ENCODE measurements around the gene SEMA3B.
"Not testable (repeated sequence)": the region's sequence is repeated elsewhere in the genome, so short reads cannot be mapped to it uniquely, and the experiment has no call there.

Gene SEMA3B

GRCh38 chr3:50260027-50260941, 8.7 kb upstream of the SEMA3B start:
- DNase-seq = peak; percentile 86

GRCh38 chr3:50260942-50261441, 8.0 kb upstream of the SEMA3B start:
- DNase-seq = no peak

DNA sequence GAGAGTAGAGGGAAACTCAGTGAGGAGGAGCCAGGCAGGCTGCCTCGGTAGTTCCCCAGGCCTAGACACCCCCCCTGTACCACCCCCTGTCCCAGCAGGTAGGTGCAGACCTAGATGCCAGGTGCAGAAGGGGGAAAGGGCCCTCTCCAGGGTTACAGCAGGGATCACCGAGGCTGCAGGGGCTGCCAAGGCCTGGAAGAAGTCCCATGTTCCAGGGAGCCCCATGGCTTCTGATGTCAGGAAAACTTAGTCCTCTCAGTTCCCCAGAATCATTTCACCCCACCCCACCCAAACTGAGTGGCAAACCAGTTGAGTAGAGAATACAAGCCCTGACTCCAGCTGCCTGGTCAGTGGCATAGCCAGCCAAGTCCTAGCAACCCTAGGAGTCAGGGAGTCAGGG, 7.4 kb upstream of the SEMA3B start:
- no peak for DNase-seq

DNA sequence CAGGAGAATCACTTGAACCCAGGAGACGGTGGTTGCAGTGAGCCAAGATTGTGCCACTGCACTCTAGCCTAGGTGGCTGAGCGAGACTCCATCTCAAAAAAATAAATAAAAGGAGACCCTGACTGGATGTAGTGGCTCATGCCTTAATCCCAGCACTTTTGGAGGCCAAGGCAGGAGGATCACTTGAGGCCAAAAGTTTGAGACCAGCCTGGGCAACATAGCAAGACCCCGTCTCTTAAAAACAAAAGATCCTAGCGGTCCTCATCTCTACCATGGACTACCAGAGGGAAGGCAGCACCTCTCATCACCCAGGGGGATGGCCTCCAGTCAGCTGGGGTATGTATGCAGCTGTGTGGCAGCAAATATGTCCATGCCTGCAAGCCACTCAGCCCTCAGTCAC, 6.7 kb upstream of the SEMA3B start:
- not testable (repeated sequence) for DNase-seq

- DNase-seq = no peak
Observed at GRCh38 chr3:50262778-50263177, 6.2 kb upstream of the SEMA3B start.

- DNase-seq = no peak
Observed at GRCh38 chr3:50263478-50264382, 5.2 kb upstream of the SEMA3B start.

DNA sequence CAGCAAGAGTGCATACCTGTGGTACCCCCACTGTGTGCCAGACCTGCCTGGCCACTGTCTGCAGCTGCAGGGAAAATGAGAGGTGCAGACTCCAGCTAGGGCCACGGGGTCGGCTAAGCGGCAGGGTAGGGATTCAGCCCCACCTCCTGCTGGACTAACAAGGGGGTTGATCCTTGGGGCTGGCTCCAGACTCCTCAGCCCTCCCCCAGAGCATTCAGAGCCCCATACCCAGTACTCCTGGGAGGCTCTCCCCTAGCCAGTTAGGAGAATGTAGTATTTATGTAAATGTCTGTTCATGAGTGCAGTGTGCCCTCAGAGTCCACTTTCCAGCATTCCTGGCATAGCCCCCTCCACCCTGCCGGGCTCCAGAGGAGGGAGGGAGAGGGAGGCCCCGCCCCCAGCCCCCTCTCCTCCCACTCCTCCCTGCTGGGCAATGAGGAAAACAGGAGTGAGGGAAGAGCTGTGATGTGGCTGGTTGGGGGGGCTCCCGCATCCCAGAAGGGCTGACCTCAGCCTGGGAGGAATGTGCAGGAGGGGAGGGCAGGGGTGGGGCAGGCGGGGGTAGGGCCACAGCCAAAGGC, 4.5 kb upstream of the SEMA3B start:
- no peak for DNase-seq

DNA sequence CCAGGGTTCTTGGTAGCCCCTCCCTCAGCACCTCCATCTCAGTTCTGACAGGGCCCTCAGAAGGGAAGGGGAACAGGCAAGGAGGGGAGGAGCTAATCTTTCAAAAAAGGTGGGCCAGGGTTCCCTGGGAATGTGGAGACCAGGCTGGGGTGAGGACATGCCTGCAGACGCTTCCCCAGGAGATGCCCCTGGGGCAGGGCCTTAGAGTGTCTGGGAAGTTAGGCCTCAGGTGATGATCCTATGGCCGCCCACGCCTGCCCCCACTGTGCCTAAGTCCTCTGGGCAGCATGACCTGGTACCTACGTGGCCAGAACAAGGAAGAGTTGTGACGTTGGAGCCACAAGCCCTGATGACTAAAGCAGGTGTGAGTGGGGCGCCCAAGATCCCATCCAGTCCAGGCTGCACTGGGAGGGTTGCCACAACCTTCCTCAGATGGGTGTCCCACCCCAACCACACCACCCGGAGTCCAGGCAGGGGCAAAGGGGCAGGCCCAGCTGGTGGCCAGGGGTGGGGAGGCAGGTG, 3.9 kb upstream of the SEMA3B start:
- DNase-seq = no peak

DNA sequence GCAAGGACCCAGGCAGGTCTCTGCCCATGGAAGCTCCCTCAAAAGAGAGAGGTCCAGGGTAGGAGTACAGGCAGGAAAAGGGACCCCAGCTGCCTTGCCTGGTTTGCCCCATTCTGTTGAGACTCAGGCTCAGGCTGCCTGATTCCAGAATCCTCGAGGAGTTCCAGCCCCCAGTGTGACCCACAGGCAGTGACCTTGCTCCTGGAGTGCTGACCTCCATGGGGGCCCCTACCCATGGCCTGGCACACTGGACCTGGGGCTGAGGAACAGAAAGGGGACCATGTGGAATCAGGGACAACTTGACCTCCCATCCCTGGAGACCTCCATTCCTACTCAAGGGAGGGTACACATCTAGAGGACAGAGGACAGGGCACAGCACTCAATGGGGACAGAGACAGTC, 3.4 kb upstream of the SEMA3B start:
- no peak for DNase-seq

DNA sequence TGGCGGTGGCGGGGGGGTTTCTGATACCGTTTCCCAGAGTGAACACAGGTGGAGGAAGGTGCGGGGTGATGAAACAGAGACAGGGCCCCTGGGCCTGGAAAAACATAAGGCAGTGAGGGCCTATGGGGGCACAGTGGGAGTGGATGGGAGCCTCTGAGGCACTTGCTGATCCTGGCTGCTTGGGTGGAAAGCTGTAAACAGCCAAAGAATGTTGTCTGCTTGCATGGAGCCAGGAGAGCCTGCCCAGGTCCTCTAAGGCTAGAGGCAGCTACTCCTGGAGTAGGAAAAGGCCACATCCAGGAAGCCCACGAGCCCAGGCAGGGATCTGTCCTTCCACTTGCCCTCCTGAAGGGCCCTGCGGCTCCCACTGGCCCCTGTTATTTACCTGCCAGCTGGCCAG, 2.9 kb upstream of the SEMA3B start:
- no peak for DNase-seq

GRCh38 chr3:50266836-50267235, 2.1 kb upstream of the SEMA3B start:
- DNase-seq = no peak

GRCh38 chr3:50267280-50267913, 1.6 kb upstream of the SEMA3B start:
- no peak for DNase-seq

DNA sequence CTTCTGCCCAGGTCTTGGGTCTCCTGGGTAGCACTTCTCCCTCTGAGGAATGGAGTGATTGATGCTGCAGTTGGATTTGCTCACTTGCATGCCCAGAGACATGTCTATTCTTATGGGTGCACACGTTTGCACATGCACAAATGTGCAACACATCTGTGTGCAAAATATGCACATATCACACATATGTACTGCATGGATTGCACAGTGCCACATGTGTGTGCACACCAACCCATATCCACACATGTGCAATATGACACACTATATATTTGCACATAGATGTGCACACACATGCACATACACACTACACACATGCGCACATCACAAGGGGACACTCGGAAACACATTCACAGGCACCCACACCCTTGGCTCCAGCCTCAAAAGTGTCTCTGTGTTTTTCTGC, 671 bp upstream of the SEMA3B start:
- DNase-seq = no peak

DNA sequence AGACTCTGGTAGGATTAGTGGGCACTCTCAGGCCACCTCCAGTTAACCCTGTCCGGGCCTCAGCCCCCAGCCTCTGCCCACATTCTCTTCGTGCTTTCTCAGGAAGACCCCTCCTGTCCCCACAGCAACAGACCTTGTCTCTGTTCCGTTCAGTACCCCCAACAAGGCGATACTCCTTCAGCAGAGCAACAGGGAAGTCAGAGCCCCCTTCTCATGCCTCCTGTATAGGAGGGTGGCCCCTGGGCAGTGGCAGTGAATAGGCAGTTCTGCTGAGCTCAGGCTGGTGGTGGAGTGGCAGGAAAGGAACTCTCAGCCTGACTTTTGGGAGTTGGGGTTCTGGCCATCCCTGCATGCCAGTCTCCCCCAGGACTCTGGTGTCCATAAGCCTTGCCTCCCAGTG, 513 bp downstream of the SEMA3B start:
- no peak for DNase-seq

- no peak for DNase-seq
Observed at GRCh38 chr3:50269977-50270413, 1.0 kb downstream of the SEMA3B start.

DNA sequence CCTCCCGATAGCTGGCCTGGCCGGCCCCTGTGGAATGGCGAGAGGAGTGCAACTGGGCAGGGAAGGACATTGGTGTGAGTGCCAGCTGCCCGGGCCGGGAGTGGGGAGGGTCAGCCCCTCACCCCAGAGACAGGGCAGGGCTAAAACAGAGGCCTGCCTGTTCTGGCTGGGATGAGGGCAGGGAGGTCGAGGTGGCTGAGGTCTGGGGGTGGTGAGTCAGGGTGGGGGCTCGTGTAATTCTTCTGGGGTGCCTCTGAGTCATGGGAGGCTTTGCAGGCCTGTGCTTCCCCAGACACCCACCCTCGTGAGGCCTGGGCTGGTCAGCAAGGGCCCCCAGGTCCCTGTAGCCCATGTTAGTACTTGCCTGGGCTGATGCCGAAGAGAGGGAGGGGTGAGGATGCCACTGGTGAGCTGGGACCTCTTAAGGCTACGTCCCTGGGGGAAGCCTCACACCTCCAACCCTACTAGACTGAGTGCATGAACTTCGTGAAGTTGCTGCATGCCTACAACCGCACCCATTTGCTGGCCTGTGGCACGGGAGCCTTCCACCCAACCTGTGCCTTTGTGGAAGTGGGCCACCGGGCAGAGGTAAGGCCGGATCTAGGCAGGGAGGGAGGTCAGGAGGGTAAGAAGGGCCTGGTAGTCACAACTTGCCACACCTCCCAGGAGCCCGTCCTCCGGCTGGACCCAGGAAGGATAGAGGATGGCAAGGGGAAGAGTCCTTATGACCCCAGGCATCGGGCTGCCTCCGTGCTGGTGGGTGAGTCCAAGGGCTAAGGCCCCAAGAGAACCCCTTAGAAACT, 1.7 kb downstream of the SEMA3B start:
- DNase-seq = no peak

DNA sequence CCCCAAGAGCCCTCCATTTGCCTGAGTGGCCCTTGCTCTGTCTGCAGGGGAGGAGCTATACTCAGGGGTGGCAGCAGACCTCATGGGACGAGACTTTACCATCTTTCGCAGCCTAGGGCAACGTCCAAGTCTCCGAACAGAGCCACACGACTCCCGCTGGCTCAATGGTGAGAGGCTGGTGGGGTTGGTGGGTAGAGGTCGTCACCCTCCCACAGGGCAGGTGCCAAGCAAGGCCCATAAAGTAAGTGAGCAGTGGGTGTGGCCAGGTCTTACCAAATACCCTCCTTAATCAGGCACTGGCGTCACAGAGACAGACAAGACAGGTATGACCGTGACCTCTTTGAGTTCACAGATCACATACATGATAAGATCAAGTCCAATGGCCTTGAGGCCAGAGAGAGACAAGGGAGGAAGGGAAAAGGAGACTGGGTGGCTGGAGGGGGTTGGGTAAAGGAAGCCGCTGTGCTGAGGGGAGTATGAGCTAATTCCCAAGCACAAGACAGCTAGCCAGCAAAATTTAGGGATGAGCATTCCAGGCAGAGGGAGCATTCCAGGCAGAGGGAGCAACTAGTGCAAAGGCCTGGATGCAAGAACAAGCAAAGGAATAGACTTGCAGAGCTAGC, 2.5 kb downstream of the SEMA3B start:
- DNase-seq = no peak

- not testable (repeated sequence) for DNase-seq
Observed at GRCh38 chr3:50272538-50272910, 3.6 kb downstream of the SEMA3B start.

DNA sequence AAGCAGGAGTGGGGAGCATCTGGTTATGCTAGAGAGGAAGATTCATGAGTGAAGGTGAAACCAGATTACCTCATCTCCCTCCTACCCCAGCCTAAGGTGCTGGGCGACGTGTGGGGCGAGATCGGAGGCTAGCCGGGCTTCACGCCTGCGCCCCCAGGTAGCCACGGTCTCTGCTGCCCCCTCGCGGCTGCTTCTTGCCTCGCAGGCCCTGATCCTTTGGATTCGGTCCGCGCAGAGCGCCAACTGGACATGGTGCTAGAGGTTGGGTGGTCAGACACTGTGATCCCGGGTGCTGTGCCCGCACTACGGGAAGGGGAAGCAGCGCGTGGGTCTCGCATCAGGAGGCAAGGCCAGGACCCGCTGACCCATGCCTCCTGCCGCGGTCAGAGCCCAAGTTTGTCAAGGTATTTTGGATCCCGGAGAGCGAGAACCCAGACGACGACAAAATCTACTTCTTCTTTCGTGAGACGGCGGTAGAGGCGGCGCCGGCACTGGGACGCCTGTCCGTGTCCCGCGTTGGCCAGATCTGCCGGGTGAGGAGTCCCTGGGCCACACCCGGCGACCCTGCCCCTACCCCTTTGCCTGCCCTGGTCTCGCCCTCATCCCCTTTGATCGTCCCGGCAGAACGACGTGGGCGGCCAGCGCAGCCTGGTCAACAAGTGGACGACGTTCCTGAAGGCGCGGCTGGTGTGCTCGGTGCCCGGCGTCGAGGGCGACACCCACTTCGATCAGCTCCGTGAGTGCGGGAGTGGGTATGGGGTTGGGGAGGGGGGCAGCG, 4.2 kb downstream of the SEMA3B start:
- peak; percentile 81 for DNase-seq

GRCh38 chr3:50273689-50274065, 4.7 kb downstream of the SEMA3B start:
- no peak for DNase-seq

Data from CD4-positive, alpha-beta T cell treated with Interleukin-15 for 1 hour (primary cell).